ENCODE data around the gene SGCD.

Gene SGCD

GRCh38 chr5:156411185-156411613 is 84.2 kb downstream of the SGCD start:
- H3K4me3 ChIP-seq (ENCODE audit: low read length): no peak overlapping the region
- DNase-seq (ENCODE audit: low read depth): no peak
- TF ChIP-seq, protein P1, sequence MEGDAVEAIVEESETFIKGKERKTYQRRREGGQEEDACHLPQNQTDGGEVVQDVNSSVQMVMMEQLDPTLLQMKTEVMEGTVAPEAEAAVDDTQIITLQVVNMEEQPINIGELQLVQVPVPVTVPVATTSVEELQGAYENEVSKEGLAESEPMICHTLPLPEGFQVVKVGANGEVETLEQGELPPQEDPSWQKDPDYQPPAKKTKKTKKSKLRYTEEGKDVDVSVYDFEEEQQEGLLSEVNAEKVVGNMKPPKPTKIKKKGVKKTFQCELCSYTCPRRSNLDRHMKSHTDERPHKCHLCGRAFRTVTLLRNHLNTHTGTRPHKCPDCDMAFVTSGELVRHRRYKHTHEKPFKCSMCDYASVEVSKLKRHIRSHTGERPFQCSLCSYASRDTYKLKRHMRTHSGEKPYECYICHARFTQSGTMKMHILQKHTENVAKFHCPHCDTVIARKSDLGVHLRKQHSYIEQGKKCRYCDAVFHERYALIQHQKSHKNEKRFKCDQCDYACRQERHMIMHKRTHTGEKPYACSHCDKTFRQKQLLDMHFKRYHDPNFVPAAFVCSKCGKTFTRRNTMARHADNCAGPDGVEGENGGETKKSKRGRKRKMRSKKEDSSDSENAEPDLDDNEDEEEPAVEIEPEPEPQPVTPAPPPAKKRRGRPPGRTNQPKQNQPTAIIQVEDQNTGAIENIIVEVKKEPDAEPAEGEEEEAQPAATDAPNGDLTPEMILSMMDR (IDR thresholded peaks at IDR 0.05; ENCODE audit: insufficient read depth, low read depth, low read length, missing control alignments): no peak

GRCh38 chr5:156411957-156412356 is 85.0 kb downstream of the SGCD start:
- DNase-seq (ENCODE audit: low read depth): no peak
- no peak overlapping the region for H3K4me3 ChIP-seq (ENCODE audit: low read length)
- TF ChIP-seq, protein P1 (IDR thresholded peaks at IDR 0.05; ENCODE audit: insufficient read depth, low read depth, low read length, missing control alignments): no peak

- TF ChIP-seq, protein P1 (IDR thresholded peaks at IDR 0.05; ENCODE audit: insufficient read depth, low read depth, low read length, missing control alignments): no peak
- H3K4me3 ChIP-seq (ENCODE audit: low read length): no peak overlapping the region
- no peak for DNase-seq (ENCODE audit: low read depth)
Observed at GRCh38 chr5:156414391-156414790, 87.4 kb downstream of the SGCD start.

DNA sequence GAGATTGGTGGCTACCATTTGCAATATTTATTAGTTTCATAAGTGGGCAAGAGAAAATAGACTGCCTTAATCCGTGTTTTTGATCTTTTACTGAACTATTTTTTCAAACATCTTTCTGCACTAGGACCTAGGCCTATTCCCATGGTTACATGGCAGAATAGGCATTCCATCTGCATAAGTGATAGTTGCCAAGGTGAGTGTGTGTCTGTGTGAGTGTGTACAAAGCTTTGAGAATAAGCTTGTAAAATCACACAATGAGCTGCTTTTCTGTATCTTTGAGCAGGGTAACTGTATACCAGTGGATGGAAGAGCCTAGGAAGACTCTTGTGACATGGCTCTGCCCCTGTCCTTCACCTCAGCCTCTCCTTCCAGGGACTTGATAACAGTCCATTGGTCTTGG is 92.7 kb downstream of the SGCD start:
- TF ChIP-seq, protein P1 (IDR thresholded peaks at IDR 0.05; ENCODE audit: insufficient read depth, low read depth, low read length, missing control alignments): no peak
- no peak for DNase-seq (ENCODE audit: low read depth)
- no peak overlapping the region for H3K4me3 ChIP-seq (ENCODE audit: low read length)

GRCh38 chr5:156420665-156421064 is 93.7 kb downstream of the SGCD start:
- no peak for DNase-seq (ENCODE audit: low read depth)
- no peak overlapping the region for H3K4me3 ChIP-seq (ENCODE audit: low read length)
- TF ChIP-seq, protein P1 (IDR thresholded peaks at IDR 0.05; ENCODE audit: insufficient read depth, low read depth, low read length, missing control alignments): no peak

- H3K4me3 ChIP-seq (ENCODE audit: low read length): no peak overlapping the region
- TF ChIP-seq, protein P1 (IDR thresholded peaks at IDR 0.05; ENCODE audit: insufficient read depth, low read depth, low read length, missing control alignments): no peak
- no peak for DNase-seq (ENCODE audit: low read depth)
Observed at GRCh38 chr5:156421798-156422197, 94.8 kb downstream of the SGCD start.

DNA sequence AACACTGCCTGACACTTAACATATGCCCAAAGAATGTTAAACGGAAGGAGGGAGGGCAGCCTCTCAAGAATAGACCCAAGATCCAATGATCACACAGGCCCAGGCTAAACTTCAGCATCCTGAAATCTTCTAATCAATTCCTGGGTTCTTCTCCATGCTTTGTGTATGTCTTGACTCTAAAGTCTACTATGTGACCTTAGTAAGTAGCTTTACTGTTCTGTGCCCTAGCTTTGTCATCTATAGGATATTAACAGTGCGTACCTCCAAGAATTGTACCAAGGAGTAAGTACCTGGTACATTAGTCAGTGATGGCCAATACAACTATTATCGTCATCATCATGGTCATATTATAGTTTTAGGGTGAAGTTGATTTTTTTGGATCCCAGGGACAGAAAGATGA is 96.6 kb downstream of the SGCD start:
- H3K4me3 ChIP-seq (ENCODE audit: low read length): no peak overlapping the region
- DNase-seq (ENCODE audit: low read depth): no peak
- TF ChIP-seq, protein P1 (IDR thresholded peaks at IDR 0.05; ENCODE audit: insufficient read depth, low read depth, low read length, missing control alignments): no peak

All from epithelial cell of esophagus (primary cell).